BLaER1 (cell line): Measurements from ENCODE around the gene DUOX1.

Source experiments
- H3K27ac ChIP-seq: shearing (Covaris generic); formaldehyde crosslinking; 2 replicates; pipeline ENCODE4 v1.8.1; 2022
- H3K27me3 ChIP-seq: shearing (Covaris generic); formaldehyde crosslinking; 2 replicates; pipeline ENCODE4 v1.8.1; 2022
- H3K36me3 ChIP-seq: shearing (Covaris generic); formaldehyde crosslinking; 2 replicates; pipeline ENCODE4 v1.8.1; 2022
- H3K4me1 ChIP-seq: shearing (Covaris generic); formaldehyde crosslinking; 2 replicates; pipeline ENCODE4 v1.8.1; 2022
- H3K4me2 ChIP-seq: shearing (Covaris generic); formaldehyde crosslinking; 2 replicates; pipeline ENCODE4 v1.8.1; 2022
- H3K4me3 ChIP-seq: shearing (Covaris generic); formaldehyde crosslinking; 2 replicates; pipeline ENCODE4 v1.8.1; 2022
- H3K9ac ChIP-seq: shearing (Covaris generic); formaldehyde crosslinking; 2 replicates; pipeline ENCODE4 v1.8.1; 2022
- H3K9me3 ChIP-seq: shearing (Covaris generic); formaldehyde crosslinking; 2 replicates; pipeline ENCODE4 v1.8.1; 2022
- H4K20me1 ChIP-seq: shearing (Covaris generic); formaldehyde crosslinking; 2 replicates; pipeline ENCODE4 v1.8.1; 2022
- Cebpa-rat ChIP-seq: shearing (Covaris generic); IDR thresholded peaks from 2 replicates; pipeline ENCODE4 v1.8.1; 2022

Gene DUOX1

DNA sequence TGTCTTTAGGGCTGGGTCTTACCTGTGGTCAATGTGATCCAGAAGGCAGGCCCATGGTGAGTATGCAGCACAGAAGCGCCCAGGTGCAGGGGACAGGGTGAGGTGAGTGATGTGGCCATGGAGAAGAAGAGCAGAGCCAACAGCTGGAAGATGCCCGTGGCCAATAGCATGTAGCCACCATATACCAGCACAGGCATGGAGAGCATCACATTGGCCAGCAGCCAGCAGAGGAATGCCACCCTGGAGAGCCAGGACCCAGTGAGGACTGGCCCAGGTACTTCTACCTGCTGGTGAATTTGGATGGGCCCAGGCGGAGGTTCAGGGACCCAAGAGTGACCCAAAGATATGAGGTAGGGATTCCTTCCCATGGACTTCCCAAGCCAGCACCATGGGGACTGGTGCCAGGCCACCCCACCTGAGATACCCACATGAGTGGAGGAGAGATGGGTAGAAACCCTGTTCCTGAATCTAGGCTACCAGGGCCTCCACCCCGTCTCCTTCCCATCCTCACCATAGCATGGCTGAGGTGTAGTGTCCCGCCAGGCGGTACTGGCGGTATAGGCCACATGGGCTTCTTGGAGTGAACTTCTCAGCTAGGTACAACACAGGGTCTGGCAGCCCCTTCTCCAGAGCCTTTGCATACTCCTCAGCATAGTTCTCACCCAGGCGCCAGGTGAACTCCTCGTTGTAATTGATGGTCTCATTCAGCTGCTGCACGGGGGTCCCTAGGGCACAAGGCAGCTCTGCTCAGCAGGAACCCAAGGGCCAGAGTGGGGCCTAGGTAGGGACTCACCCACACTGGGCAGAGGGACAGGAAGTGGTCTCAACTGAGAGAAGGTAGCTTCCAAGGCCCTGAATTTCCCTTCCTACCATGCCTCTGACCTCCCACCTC lies 9.5 kb upstream of the DUOX1 start:
- no peak overlapping the region for H3K9ac ChIP-seq
- H3K27ac ChIP-seq: no peak overlapping the region
- H3K4me1 ChIP-seq: no peaks in the 10 kb centered on the region
- no peak overlapping the region for H3K4me3 ChIP-seq
- TF ChIP-seq Cebpa-rat: no peak
- no peaks in the 10 kb centered on the region for H3K36me3 ChIP-seq
- H4K20me1 ChIP-seq: no peaks in the 10 kb centered on the region
- H3K27me3 ChIP-seq: peaks cover 27% of the 10 kb centered on the region
- H3K4me2 ChIP-seq: no peak overlapping the region
- H3K9me3 ChIP-seq: no peaks in the 10 kb centered on the region

DNA sequence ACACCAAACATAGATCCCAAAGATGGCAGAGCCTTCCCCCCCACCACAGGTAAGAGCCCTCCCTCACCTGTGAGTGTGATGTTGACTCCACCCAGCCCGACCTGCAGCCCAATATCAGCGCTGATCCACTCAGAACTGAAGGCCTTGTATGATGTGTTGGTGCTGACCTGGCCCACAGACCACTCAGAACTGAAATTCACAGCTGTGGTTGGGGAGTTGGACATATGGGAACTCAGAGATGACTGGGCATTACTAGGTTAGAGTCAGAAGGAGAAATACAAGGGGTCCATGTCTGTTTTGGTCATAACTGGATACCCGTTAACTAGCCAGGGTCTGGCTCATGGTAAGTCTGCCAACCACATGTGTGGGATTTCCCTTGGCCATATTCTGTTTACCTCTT lies 8.8 kb upstream of the DUOX1 start:
- H3K27ac ChIP-seq: no peak overlapping the region
- H3K9me3 ChIP-seq: no peaks in the 10 kb centered on the region
- H3K36me3 ChIP-seq: no peaks in the 10 kb centered on the region
- no peak for TF ChIP-seq Cebpa-rat
- no peak overlapping the region for H3K4me3 ChIP-seq
- H3K9ac ChIP-seq: no peak overlapping the region
- no peaks in the 10 kb centered on the region for H4K20me1 ChIP-seq
- no peak overlapping the region for H3K4me2 ChIP-seq
- peaks cover 20% of the 10 kb centered on the region for H3K27me3 ChIP-seq
- no peaks in the 10 kb centered on the region for H3K4me1 ChIP-seq

DNA sequence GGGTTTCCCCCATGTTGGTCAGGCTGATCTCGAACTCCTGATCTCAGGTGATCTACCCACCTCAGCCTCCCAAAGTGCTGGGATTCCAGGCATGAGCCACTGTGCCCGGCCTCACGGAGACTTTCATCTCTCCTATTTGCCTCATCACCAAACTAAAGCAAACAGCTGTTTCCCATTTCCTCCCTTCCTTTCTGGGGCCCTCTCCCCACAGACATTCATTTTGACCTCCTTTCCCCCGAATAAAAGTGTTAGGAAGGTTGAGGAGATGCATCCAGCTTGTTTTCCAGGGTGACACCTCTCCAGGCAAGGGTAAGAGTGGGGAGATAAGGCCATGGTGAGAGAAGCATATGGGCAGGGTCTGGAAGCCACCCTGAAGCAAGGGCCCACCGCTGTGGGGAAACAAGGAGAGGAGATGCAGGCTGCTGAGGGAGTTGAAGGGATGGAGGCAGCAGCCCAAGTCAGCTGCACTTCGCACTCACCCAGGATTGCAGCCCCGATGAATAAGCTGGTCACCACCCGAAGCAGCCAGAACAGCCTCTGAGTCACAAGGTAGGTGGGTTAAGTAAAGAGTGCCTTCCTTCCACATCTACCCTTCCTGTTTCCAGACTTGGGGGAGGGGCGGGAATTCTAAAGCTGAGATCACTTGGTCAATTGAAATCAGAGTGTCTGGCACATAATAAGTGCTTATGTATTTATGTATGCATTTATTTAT lies 7.9 kb upstream of the DUOX1 start:
- no peaks in the 10 kb centered on the region for H3K9me3 ChIP-seq
- peaks cover 11% of the 10 kb centered on the region for H3K27me3 ChIP-seq
- H3K36me3 ChIP-seq: no peaks in the 10 kb centered on the region
- TF ChIP-seq Cebpa-rat: no peak
- no peak overlapping the region for H3K4me2 ChIP-seq
- no peak overlapping the region for H3K4me3 ChIP-seq
- H3K27ac ChIP-seq: no peak overlapping the region
- H3K4me1 ChIP-seq: no peaks in the 10 kb centered on the region
- H3K9ac ChIP-seq: no peak overlapping the region
- no peaks in the 10 kb centered on the region for H4K20me1 ChIP-seq

DNA sequence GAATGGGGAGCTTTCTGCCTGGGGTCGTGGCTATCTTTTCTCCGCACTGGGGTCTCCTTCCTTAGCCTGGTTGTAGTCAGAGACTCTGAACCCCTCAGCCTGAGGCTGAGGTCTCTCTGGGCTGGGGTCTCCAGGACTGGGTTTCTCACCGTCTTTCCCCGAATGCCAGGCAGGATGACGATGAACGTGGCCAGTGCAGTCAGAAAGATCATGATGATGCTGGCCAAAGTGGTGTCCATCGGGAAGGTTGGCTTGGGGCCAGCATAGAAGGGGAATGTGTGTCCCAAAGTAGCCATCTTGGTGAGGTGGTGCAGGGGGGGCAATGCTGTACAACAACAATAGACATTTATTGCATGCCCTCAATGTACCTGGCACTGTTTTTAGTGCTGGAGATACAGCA lies 7.1 kb upstream of the DUOX1 start:
- no peaks in the 10 kb centered on the region for H3K36me3 ChIP-seq
- H3K4me3 ChIP-seq: no peak overlapping the region
- H3K27me3 ChIP-seq: peaks cover 3% of the 10 kb centered on the region
- H3K9ac ChIP-seq: no peak overlapping the region
- H3K9me3 ChIP-seq: no peaks in the 10 kb centered on the region
- no peak for TF ChIP-seq Cebpa-rat
- H3K4me2 ChIP-seq: no peak overlapping the region
- H3K27ac ChIP-seq: no peak overlapping the region
- H3K4me1 ChIP-seq: no peaks in the 10 kb centered on the region
- no peaks in the 10 kb centered on the region for H4K20me1 ChIP-seq

DNA sequence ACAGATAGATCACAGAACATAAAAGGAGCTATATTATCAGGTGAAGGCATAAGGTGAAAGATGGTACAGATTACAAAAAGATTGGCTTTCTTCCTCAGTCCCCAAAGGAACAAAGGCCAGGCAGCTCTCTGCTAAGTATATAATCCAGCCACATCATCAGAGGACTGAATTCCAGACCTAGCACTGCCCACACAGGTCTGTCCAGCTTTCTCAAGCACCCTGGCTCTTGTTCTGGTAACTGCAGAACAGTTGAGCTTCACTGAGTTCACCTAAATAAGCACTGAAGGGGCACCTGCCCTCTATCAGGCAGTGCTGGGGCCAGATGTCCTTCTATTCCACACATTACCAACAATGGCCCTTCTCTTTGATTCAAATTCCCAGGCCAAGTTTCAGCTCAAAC lies 6.4 kb upstream of the DUOX1 start:
- Histone ChIP-seq H4K20me1 (no peaks in the 10 kb centered on the region), H3K4me1 (no peaks in the 10 kb centered on the region), H3K9ac (no peak overlapping the region), H3K4me3 (no peak overlapping the region), H3K4me2 (no peak overlapping the region), H3K27me3 (no peaks in the 10 kb centered on the region), H3K36me3 (no peaks in the 10 kb centered on the region), H3K9me3 (no peaks in the 10 kb centered on the region), H3K27ac (no peak overlapping the region)
- TF ChIP-seq Cebpa-rat: no peak

DNA sequence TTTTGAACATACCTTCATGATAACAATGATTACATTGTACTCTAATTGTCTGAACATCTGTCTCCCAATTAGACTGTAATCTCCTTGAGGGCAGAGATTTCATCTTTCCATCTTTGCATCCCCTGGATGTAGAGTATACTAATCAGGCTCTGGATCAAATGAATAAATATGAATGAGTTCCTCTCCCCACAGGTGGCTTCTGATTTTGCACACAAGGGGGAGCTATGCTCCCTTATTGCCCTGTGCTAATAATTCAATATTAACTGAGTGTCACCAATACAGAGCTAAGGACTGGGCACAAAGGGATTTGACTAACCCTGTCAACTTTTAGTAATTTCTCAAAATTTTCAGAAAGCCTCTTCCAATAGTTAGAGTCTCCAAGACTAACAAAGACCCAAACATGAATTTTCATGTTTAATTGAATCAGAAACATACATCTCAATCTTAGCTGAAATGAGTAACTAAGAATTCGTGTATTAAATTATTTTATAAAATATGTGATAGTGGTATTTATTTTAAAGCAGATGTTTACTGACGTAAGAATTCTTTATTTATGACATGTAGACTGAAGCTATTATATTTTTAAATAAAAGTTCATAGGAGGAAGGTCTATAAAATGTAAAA lies 3.1 kb upstream of the DUOX1 start:
- Histone ChIP-seq H3K9me3 (no peaks in the 10 kb centered on the region), H4K20me1 (no peaks in the 10 kb centered on the region)
- TF ChIP-seq Cebpa-rat: no peak

DNA sequence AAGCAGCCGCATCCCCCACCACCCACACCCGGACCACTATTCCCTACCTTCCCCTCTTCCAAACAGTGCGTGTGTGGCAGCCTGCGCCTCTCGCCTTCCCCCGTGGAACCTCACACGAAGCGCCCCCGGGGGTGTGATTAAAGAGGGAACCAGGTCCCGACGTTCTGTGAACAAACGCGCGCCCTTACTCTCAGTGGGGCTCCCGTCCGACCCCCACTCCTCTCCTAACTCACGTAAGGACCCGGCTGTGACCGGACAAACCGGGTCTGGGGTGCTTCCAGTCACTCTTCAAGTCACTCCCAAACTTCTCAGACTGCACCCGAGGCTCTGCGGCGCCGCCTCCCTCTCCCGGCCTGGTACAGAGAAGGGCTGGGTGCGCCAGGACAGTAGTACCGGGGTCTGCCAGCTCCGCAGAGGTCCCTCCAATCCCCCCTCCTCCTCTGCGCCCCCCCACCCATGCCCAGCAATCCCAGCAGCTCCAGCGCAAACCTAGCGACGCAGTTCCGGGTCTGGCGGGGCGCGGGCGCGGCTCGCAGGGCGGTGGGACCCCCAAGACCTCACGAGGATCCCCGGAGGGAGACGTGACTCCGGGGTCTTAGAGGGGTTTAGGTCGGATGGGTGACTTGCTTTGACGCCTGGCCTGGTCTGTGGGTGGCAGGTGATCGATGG lies 689 bp upstream of the DUOX1 start:
- no peak for TF ChIP-seq Cebpa-rat
- H3K4me3 ChIP-seq: no peak overlapping the region
- H3K9ac ChIP-seq: no peak overlapping the region
- H3K36me3 ChIP-seq: no peaks in the 10 kb centered on the region
- no peak overlapping the region for H3K4me2 ChIP-seq
- no peaks in the 10 kb centered on the region for H4K20me1 ChIP-seq
- 0 out of 2 replicates have a peak, but pooled peaks cover 3% of the 10 kb centered on the region for H3K27me3 ChIP-seq
- no peaks in the 10 kb centered on the region for H3K9me3 ChIP-seq
- H3K4me1 ChIP-seq: no peaks in the 10 kb centered on the region
- no peak overlapping the region for H3K27ac ChIP-seq

More for the DNA sequence above, 3.1 kb upstream of the DUOX1 start:
- H3K4me1 ChIP-seq: no peaks in the 10 kb centered on the region
- no peak overlapping the region for H3K9ac ChIP-seq
- H3K4me3 ChIP-seq: no peak overlapping the region
- H3K4me2 ChIP-seq: no peak overlapping the region
- no peak overlapping the region for H3K27ac ChIP-seq
- no peaks in the 10 kb centered on the region for H3K36me3 ChIP-seq
- H3K27me3 ChIP-seq: 0 out of 2 replicates have a peak, but pooled peaks cover 3% of the 10 kb centered on the region

DNA sequence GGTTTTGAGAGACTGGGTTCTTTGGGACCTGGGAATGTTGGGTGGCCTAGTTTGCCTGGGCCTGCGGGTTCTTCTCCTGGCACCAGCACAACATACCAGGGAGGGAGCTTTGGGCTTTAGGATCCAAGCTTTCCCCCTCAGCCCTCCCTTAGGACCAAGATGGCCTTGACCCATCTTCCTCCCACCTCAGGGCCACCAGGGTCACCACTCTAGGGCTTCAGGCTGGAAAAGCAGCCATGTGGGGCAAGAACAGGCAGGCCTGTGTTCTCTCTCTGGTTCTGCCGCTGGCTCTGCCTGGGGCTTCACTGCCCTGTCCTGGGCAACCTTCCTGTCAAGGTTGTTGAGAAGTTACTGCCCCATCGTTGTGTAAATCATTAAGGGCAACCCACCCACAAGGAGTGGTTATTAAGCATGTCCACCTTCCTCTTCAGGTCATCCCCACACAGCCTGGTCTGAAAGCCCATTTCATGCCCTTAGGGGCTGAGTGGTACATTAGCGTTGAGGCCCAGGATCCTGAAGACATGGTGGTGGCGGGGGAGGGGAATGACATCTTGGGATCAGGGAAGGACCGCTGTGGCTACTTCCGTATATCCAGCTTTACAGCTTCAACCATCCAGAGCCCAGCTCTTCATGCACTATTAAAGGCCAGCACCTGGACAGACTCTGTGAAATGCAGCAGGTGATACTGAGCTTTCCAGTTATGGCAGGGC lies 652 bp downstream of the DUOX1 start:
- no peak overlapping the region for H3K27ac ChIP-seq
- H3K9ac ChIP-seq: no peak overlapping the region
- H3K4me3 ChIP-seq: no peak overlapping the region
- no peaks in the 10 kb centered on the region for H3K4me1 ChIP-seq
- TF ChIP-seq Cebpa-rat: no peak
- H3K36me3 ChIP-seq: no peaks in the 10 kb centered on the region
- H3K9me3 ChIP-seq: peaks cover 6% of the 10 kb centered on the region; the same call in 1 of the 2 replicates
- 0 out of 2 replicates have a peak, but pooled peaks cover 8% of the 10 kb centered on the region for H3K27me3 ChIP-seq
- H4K20me1 ChIP-seq: no peaks in the 10 kb centered on the region
- no peak overlapping the region for H3K4me2 ChIP-seq

DNA sequence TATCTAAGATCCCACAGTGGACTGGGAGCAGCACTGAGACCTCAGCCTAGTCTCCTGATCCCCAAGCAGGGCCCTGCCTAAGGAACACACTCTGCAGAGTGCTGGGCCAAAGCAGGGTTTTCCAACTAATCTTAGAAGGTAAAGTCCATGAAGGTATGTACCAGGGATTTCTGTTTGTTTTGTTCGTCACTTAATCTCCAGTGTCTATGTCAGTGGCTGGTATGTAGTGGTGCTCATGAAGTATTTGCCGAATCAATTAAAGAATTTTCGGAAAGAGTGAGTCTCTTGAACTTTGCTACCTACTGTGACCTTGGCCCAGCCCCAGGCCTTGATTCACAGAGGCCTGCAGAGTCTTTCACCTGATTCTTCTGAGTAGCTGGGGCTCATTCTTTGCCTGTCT lies 1.7 kb downstream of the DUOX1 start:
- Histone ChIP-seq H3K36me3 (no peaks in the 10 kb centered on the region), H3K4me1 (peaks cover 2% of the 10 kb centered on the region; the same call in 1 of the 2 replicates), H3K27me3 (0 out of 2 replicates have a peak, but pooled peaks cover 8% of the 10 kb centered on the region), H3K9me3 (peaks cover 6% of the 10 kb centered on the region; the same call in 1 of the 2 replicates), H3K27ac (no peak overlapping the region), H3K9ac (no peak overlapping the region), H3K4me3 (no peak overlapping the region), H4K20me1 (no peaks in the 10 kb centered on the region), H3K4me2 (no peak overlapping the region)
- no peak for TF ChIP-seq Cebpa-rat
